Heart left ventricle (tissue), 13 donors: ENCODE results near the gene RIN3.

Experiments used
- CTCF ChIP-seq, 12 donors: fragments of 200-600 bp; sonication (generic) in 4 of 12; IDR thresholded peaks; one replicate each; pipeline versions ENCODE4 v1.5.0 to v1.8.0; 2018 to 2022; ENCODE audit warnings: antibody characterized with exemption in 12 of 12, mild to moderate bottlenecking in 5 of 12
- POLR2A ChIP-seq, 2 donors: fragments of 450-650 bp; IDR thresholded peaks; one replicate each; pipeline ENCODE4 v1.6.1; 2017; ENCODE audit warnings: antibody characterized with exemption in 2 of 2, mild to moderate bottlenecking in 2 of 2, moderate library complexity in 2 of 2
- donor health status: ischemic (EF 13 %, LVEDD 7.1; RV severe dilation, severe dysfunction).
- donor health status: DM: no; HTN: yes; CAD: no.
- donor health status: DM: no; HTN: no; CAD: no.
- donor health status: ischemic (EF 25% LVEDD 6.9; RV normal size, moderate dysfunction).
- donor health status: ischemic (EF 25% LVEDD 5.7; RV mildly dilated, moderate dysfunction).
- donor health status: ischemic (EF 35%, LVEDD 5.7; RV mildly dilated, moderate dysfunction).
- donor health status: nonischemic (EF 11% LVEDD 7.7; RV severe dilation, severe dysfunction).
- donor health status: DM: yes; HTN: yes; CAD: no.
- donor health status: PGD.
- donor health status: ischemic (EF 29% LVEDD 5.4; RV normal size, mild dysfunction).
- donor health status: nonischemic (EF 23%, LVEDD 6.1; RV moderate dilation, normal function).

- no peak for TF ChIP-seq CTCF (IDR thresholded peaks at IDR 0.05)
- TF ChIP-seq POLR2A (IDR thresholded peaks at IDR 0.05) = no peak
Measured at GRCh38 chr14:92493024-92493423, 20.6 kb upstream of the RIN3 start.
